ENCODE results near the gene CSNK1A1. TPM values are rescaled to one million over a fixed set of nuclear protein-coding genes. Genes with fewer than 3 reads are reported as not detected.
"Not testable (repeated sequence)": the region's sequence is repeated elsewhere in the genome, so short reads cannot be mapped to it uniquely, and the experiment has no call there.

CSNK1A1 gene
- total RNA-seq, 1 donor from 2014 or later, result 335 TPM

DNA sequence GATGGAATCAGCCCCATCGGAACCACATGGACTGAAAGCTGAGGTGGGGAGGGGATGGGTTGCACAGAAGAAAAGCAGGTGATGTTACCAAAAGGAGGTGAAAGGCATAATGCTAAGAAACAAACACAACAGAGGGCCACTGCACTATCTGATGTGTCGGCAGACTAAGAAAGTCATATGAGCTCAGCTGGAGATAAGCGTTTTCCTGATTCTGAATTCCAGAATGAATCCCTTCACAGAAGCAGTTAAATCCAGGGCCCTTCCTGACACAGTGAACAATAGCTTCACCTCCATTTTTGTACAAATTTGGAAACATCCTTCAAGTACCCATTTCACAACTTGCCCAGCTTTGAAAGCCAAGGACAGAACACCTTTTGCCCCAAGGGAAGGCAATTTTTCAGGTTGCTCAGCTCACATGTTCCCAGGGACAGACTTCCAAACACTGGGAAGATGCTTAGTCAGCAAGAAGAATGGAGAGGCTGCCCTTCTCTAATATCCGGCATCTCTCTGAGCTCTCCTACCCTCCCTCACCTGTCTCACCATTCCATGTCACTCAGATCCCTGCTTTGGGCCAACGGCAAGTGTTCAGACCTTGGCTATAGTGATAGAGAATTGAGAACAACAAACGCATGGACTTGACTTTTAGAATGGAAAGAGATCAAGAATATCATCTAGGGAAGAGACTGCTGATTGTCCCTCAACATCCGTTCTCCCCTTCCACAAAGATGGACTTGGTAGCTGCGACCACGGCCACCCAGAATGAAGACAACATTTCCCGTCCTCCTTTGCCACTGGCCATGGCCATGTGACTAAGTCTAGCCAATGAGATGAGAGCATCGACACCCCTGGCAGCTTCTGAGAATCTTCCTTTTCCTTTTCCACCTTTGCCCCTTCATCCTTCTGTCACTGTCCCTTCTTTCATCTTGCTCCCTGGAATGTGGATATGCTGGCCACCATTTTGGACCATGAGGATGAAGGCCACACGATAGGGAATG is 103.6 kb downstream of the CSNK1A1 start:
- Histone ChIP-seq H3K4me2 (no peak overlapping the region), H3F3A (ENCODE audit: low read depth) (peaks cover 24% of the 10 kb centered on the region), H3K9me3 (ENCODE audit: low read depth) (no peaks in the 10 kb centered on the region), H3K4me1 (peaks cover 9% of the 10 kb centered on the region), H3K27me3 (no peaks in the 10 kb centered on the region), H2AFZ (replicated peaks) (no peak overlapping the region), H3K4me3 (no peak overlapping the region), H3K36me3 (no peaks in the 10 kb centered on the region), H3K27ac (no peak overlapping the region), H3K79me2 (ENCODE audit: low read depth) (no peaks in the 10 kb centered on the region), H4K20me1 (ENCODE audit: low read depth) (no peaks in the 10 kb centered on the region), H3K9ac (no peak overlapping the region)
- no peak overlapping the region for H3K4me3 Mint-ChIP-seq
- no peaks in the 10 kb centered on the region for H3K9me3 Mint-ChIP-seq
- no peaks in the 10 kb centered on the region for H3K36me3 Mint-ChIP-seq
- H3K4me1 Mint-ChIP-seq, result peaks cover 42% of the 10 kb centered on the region
- DNase-seq (ENCODE audit: low spot score), result no peak
- no peak overlapping the region for H3K27ac Mint-ChIP-seq
- peaks cover 8% of the 10 kb centered on the region for H3K27me3 Mint-ChIP-seq (ENCODE audit: insufficient read depth, low read depth)
- TF ChIP-seq EZH2 (IDR thresholded peaks at IDR 0.05) (no peak), EZH2phosphoT487 (IDR thresholded peaks at IDR 0.05) (no peak)
- TF ChIP-seq, protein P1, sequence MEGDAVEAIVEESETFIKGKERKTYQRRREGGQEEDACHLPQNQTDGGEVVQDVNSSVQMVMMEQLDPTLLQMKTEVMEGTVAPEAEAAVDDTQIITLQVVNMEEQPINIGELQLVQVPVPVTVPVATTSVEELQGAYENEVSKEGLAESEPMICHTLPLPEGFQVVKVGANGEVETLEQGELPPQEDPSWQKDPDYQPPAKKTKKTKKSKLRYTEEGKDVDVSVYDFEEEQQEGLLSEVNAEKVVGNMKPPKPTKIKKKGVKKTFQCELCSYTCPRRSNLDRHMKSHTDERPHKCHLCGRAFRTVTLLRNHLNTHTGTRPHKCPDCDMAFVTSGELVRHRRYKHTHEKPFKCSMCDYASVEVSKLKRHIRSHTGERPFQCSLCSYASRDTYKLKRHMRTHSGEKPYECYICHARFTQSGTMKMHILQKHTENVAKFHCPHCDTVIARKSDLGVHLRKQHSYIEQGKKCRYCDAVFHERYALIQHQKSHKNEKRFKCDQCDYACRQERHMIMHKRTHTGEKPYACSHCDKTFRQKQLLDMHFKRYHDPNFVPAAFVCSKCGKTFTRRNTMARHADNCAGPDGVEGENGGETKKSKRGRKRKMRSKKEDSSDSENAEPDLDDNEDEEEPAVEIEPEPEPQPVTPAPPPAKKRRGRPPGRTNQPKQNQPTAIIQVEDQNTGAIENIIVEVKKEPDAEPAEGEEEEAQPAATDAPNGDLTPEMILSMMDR (IDR thresholded peaks at IDR 0.05), result no peak

DNA sequence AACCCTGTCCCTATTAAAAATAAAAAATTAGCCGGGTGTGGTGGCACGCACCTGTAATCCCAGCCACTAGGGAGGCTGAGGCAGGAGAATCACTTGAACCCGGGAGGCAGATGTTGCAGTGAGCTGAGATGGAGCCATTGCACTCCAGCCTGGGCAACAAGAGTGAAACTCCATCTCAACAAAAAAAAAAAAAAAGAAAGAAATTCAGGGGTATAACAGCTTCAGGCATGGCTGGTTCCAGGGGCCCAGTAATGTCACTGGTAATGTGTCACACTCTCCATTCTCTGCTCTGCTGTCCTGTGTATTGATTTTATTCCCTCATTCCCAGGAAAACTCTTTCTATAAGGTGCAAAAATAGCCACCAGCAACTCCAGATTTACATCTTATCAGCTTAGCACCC is 104.4 kb downstream of the CSNK1A1 start:
- not testable (repeated sequence) for H3K9ac ChIP-seq; H3K36me3 ChIP-seq; H4K20me1 ChIP-seq (ENCODE audit: low read depth); H3K27me3 ChIP-seq; H3K9me3 ChIP-seq (ENCODE audit: low read depth); H3K27ac ChIP-seq; H3K79me2 ChIP-seq (ENCODE audit: low read depth); H3K4me1 ChIP-seq; H2AFZ ChIP-seq (replicated peaks); H3K4me3 Mint-ChIP-seq; H3K4me2 ChIP-seq; H3K9me3 Mint-ChIP-seq; DNase-seq (ENCODE audit: low spot score); H3K27me3 Mint-ChIP-seq (ENCODE audit: insufficient read depth, low read depth); H3K27ac Mint-ChIP-seq; H3K4me3 ChIP-seq; H3K36me3 Mint-ChIP-seq
- peaks cover 16% of the 10 kb centered on the region for H3F3A ChIP-seq (ENCODE audit: low read depth)
- peaks cover 37% of the 10 kb centered on the region for H3K4me1 Mint-ChIP-seq

DNA sequence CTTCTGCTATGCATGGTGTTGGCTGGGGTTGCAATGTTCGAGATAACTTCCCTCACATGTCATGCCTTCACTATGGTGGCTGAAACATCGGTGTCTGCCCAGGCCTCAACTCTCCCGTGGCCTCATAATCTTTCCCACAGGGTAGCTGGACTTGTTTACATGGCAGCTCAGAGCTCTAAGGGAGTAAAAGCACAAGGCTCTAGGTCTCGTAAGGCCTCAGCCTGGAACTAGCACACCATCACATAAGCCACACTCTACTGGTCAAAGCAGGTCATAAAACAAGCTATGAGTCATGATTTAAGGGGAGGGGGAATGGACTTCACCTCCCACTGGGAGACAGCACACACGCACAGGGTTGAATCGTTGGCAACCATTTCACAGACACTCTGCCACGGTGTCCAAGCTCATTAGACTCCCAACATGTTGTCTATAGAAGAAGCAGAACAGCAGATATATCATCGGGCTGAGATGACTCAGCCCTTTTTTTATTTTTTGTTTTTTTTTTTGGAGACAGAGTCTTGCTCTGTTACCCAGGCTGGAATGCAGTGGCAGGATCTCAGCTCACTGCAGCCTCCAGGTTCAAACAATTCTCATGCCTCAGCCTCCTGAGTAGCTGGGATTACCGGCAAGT is 105.4 kb downstream of the CSNK1A1 start:
- Histone ChIP-seq H3K9me3 (ENCODE audit: low read depth) (no peaks in the 10 kb centered on the region), H3K27me3 (no peaks in the 10 kb centered on the region), H3K4me2 (peak overlapping the region; percentile 2), H3K4me3 (no peak overlapping the region), H3K4me1 (peaks cover 9% of the 10 kb centered on the region), H3K79me2 (ENCODE audit: low read depth) (no peaks in the 10 kb centered on the region), H4K20me1 (ENCODE audit: low read depth) (no peaks in the 10 kb centered on the region), H3K9ac (no peak overlapping the region), H3K27ac (no peak overlapping the region), H2AFZ (replicated peaks) (no peak overlapping the region), H3F3A (ENCODE audit: low read depth) (peaks cover 15% of the 10 kb centered on the region), H3K36me3 (no peaks in the 10 kb centered on the region)
- Mint-ChIP-seq H3K27ac (peak overlapping the region; percentile 96), H3K36me3 (no peaks in the 10 kb centered on the region), H3K4me3 (no peak overlapping the region), H3K4me1 (peaks cover 33% of the 10 kb centered on the region), H3K9me3 (no peaks in the 10 kb centered on the region), H3K27me3 (ENCODE audit: insufficient read depth, low read depth) (peaks cover 8% of the 10 kb centered on the region)
- TF ChIP-seq EZH2phosphoT487 (IDR thresholded peaks at IDR 0.05) (no peak), EZH2 (IDR thresholded peaks at IDR 0.05) (no peak)
- TF ChIP-seq, protein P1 (IDR thresholded peaks at IDR 0.05), result no peak
- DNase-seq (ENCODE audit: low spot score), result no peak
